IMR-90 (cell line): ENCODE measurements around the gene FBRSL1.
"Not testable (repeated sequence)": the region's sequence is repeated elsewhere in the genome, so short reads cannot be mapped to it uniquely, and the experiment has no call there.

ENCODE experiments used
- CEBPB ChIP-seq: IDR thresholded peaks from 2 replicates; pipeline ENCODE4 v1.6.1; 2012; ENCODE audit warnings: low read depth, low read length, improper control_type of control experiment
- MAZ ChIP-seq: IDR thresholded peaks from 2 replicates; pipeline ENCODE4 v1.6.1; 2012; ENCODE audit warnings: low read depth, mild to moderate bottlenecking, low read length, improper control_type of control experiment, moderate library complexity, borderline replicate concordance
- MXI1 ChIP-seq: IDR thresholded peaks from 2 replicates; pipeline ENCODE4 v1.6.1; 2012; ENCODE audit warnings: low read depth, mild to moderate bottlenecking, low read length, moderate library complexity, borderline replicate concordance
- POLR2A ChIP-seq: IDR thresholded peaks from 2 replicates; pipeline ENCODE4 v1.6.1; 2012; ENCODE audit warnings: mild to moderate bottlenecking, low read depth, low read length

DNA sequence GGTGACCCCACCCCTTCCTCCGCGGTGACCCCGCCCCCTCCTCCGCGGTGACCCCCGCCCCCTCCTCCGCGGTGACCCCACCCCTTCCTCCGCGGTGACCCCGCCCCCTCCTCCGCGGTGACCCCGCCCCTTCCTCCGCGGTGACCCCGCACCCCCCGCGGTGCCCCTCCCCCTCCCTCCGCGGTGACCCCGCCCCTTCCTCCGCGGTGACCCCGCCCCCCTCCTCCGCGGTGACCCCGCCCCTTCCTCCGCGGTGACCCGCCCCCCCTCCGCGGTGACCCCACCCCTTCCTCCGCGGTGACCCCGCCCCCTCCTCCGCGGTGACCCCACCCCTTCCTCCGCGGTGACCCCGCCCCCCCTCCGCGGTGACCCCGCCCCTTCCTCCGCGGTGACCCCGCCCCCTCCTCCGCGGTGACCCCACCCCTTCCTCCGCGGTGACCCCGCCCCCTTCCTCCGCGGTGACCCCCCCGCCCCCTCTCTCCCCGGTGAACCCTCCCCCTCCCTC is 15.1 kb upstream of the FBRSL1 start:
- not testable (repeated sequence) for TF ChIP-seq POLR2A, CEBPB, MAZ, MXI1
